Lower leg skin (tissue), 3 donors: ENCODE data around the gene HOXC9.

ENCODE experiments used
- CTCF ChIP-seq, 3 donors: fragments of 450-650 bp; IDR thresholded peaks; one replicate each; pipeline ENCODE4 v1.5.1; 2016; ENCODE audit warnings: antibody characterized with exemption in 3 of 3, mild to moderate bottlenecking in 3 of 3, moderate library complexity in 2 of 3
- POLR2A ChIP-seq, 2 donors: fragments of 450-650 bp; IDR thresholded peaks; one replicate each; pipeline ENCODE4 v1.6.1; 2016 to 2017; ENCODE audit warnings: antibody characterized with exemption in 2 of 2, mild to moderate bottlenecking in 1 of 2, moderate library complexity in 1 of 2

GRCh38 chr12:54016051-54016450, 16.1 kb downstream of the HOXC9 start:
- TF ChIP-seq CTCF (IDR thresholded peaks at IDR 0.05) (no peak), POLR2A (IDR thresholded peaks at IDR 0.05) (no peak)
